K562 (cell line): ENCODE results near the gene ZNF195. TPM values are rescaled to one million over a fixed set of nuclear protein-coding genes. Genes with fewer than 3 reads are reported as not detected.

Source experiments
- ATAC-seq: fragments of 200-7000 bp; cut with Tn5 transposase; 3 replicates; pipeline ENCODE4 v1.9.1; 2020; ENCODE audit warnings: moderate library complexity
- BruUV-seq: library from RNA; stranded (reverse); fragments of 400-500 nt; replicated peaks from 2 replicates; lab custom pipeline; 2021; lab: Mats Ljungman, UMichigan
- CTCF ChIA-PET: fragments of 300-600 bp; formaldehyde crosslinking; extraction: SDS; loops from one replicate; lab custom pipeline; 2021; ENCODE audit warnings: low intra/inter-chr PET ratio; lab: Yijun Ruan, JAX
- POLR2A ChIA-PET: fragments of 300-600, 350-650 bp; sonication (Branson Sonifier 250); formaldehyde crosslinking; extraction: SDS; loops from one replicate; lab custom pipeline; 2021; ENCODE audit warnings: antibody characterized with exemption, inconsistent platforms; lab: Yijun Ruan, JAX
- DNase-seq, 4 experiments: peaks; one replicate each; pipeline versions ENCODE4 v3.0.0 to v3.0.0-alpha.2; 2011 to 2018; ENCODE audit warnings: low spot score in 3 of 4, mixed read lengths in 3 of 4; ENCODE audit errors: extremely low read depth in 1 of 4
- FAIRE-seq: peaks from 2 replicates; lab custom pipeline; 2011; peaks lifted over from hg19 to GRCh38; lab: Jason Lieb, UNC
- H2AFZ ChIP-seq: 2 replicates; pipeline ENCODE4 v1.6.0; 2011; ENCODE audit warnings: low read depth, low read length, control low read depth, inconsistent platforms
- H3K27ac ChIP-seq: fragments of 200-600 bp; 3 replicates; pipeline ENCODE4 v1.8.0; 2011; ENCODE audit warnings: low read depth, mild to moderate bottlenecking, control low read depth, inconsistent platforms, low read length, moderate library complexity, mixed read lengths; ENCODE audit errors: extremely low read depth
- H3K27me3 ChIP-seq, 2 experiments: fragments of 300-600 bp in 1 of 2; 2 replicates in 1 of 2; 3 replicates in 1 of 2; pipeline versions ENCODE4 v1.6.0 to v1.8.0; 2011; ENCODE audit warnings: inconsistent platforms in 2 of 2, low read length in 2 of 2, mild to moderate bottlenecking in 1 of 2, mixed read lengths in 1 of 2, moderate library complexity in 1 of 2; ENCODE audit not compliant: control insufficient read depth in 2 of 2, insufficient read depth in 2 of 2
- H3K36me3 ChIP-seq: fragments of 300-600 bp; 3 replicates; pipeline ENCODE4 v1.8.0; 2011; ENCODE audit warnings: mild to moderate bottlenecking, low read length, inconsistent platforms; ENCODE audit not compliant: control insufficient read depth, insufficient read depth
- H3K4me1 ChIP-seq, 2 experiments: fragments of 200-600 bp in 1 of 2; replicated peaks in 1 of 2; 2 replicates in 1 of 2; 3 replicates in 1 of 2; pipeline versions ENCODE4 v1.5.1 to v1.8.0; 2011; ENCODE audit warnings: inconsistent platforms in 2 of 2, low read length in 2 of 2, mild to moderate bottlenecking in 1 of 2, mixed read lengths in 1 of 2, moderate library complexity in 1 of 2; ENCODE audit not compliant: control insufficient read depth in 2 of 2, insufficient read depth in 2 of 2
- H3K4me2 ChIP-seq: 2 replicates; pipeline ENCODE4 v1.6.1; 2011; ENCODE audit warnings: low read length, control low read depth, inconsistent platforms, mixed read lengths; ENCODE audit not compliant: insufficient read depth
- H3K4me3 ChIP-seq: fragments of 200-600 bp; sonication (generic), shearing (Covaris generic); 2 replicates; pipeline ENCODE4 v1.5.1; 2016; ENCODE audit warnings: control low read depth, inconsistent platforms
- H3K79me2 ChIP-seq: fragments of 200-600 bp; 3 replicates; pipeline ENCODE4 v1.8.0; 2011; ENCODE audit warnings: low read length, inconsistent platforms; ENCODE audit not compliant: control insufficient read depth, insufficient read depth
- H3K9ac ChIP-seq, 2 experiments: 2 replicates each; pipeline versions ENCODE4 v1.6.0 to v1.6.1; 2011; ENCODE audit warnings: low read depth in 2 of 2, low read length in 2 of 2, control low read depth in 1 of 2, inconsistent platforms in 1 of 2, mild to moderate bottlenecking in 1 of 2, mixed read lengths in 1 of 2; ENCODE audit not compliant: insufficient read depth in 1 of 2
- H3K9me1 ChIP-seq: one replicate; pipeline ENCODE4 v1.6.0; 2011; ENCODE audit warnings: inconsistent platforms, mild to moderate bottlenecking, low read length, moderate library complexity; ENCODE audit not compliant: control insufficient read depth, insufficient read depth
- H3K9me3 ChIP-seq: replicated peaks from 2 replicates; pipeline ENCODE4 v1.5.1; 2011; ENCODE audit warnings: low read depth, low read length, inconsistent platforms; ENCODE audit not compliant: control insufficient read depth, insufficient read depth
- H4K20me1 ChIP-seq: replicated peaks from 2 replicates; pipeline ENCODE4 v1.6.1; 2011; ENCODE audit warnings: low read length, inconsistent platforms, mixed read lengths; ENCODE audit not compliant: control insufficient read depth, insufficient read depth
- CEBPB ChIP-seq: fragments of 450-650 bp; IDR thresholded peaks from 2 replicates; pipeline ENCODE4 v1.6.1; 2016; ENCODE audit warnings: missing genetic modification characterization, missing compliant biosample characterization
- CUX1 ChIP-seq: fragments of 200-800 bp; sonication (Bioruptor generic); IDR thresholded peaks from 2 replicates; pipeline ENCODE4 v1.6.1; 2016; ENCODE audit warnings: missing genetic modification characterization, missing compliant biosample characterization
- MAFF ChIP-seq: IDR thresholded peaks from 2 replicates; pipeline ENCODE4 v1.6.1; 2012; ENCODE audit warnings: low read length, improper control_type of control experiment
- POLR2H ChIP-seq: IDR thresholded peaks from 2 replicates; pipeline ENCODE4 v1.6.1; 2016; ENCODE audit warnings: missing genetic modification characterization, low read depth, mild to moderate bottlenecking, control low read depth, missing compliant biosample characterization, moderate library complexity
- TCF7L2 ChIP-seq: fragments of 150-350 bp; IDR thresholded peaks from 2 replicates; pipeline ENCODE4 v1.6.1; 2016; ENCODE audit warnings: low read depth, mild to moderate bottlenecking, low read length, moderate library complexity
- TCFL5 ChIP-seq: fragments of 250-450 bp; sonication (Bioruptor Pico); conservative IDR thresholded peaks from 2 replicates; pipeline ENCODE4 v1.6.1; 2021; ENCODE audit warnings: mild to moderate bottlenecking, moderate library complexity, matching md5 sums
- ZNF133 ChIP-seq: fragments of 250-450 bp; sonication (Bioruptor Pico); IDR thresholded peaks from 2 replicates; pipeline ENCODE4 v1.4.0; 2020; ENCODE audit warnings: mild to moderate bottlenecking
- ZNF277 ChIP-seq: fragments of 250-450 bp; sonication (Bioruptor Pico); IDR thresholded peaks from 2 replicates; pipeline ENCODE4 v1.8.0; 2022; ENCODE audit warnings: inconsistent platforms, mild to moderate bottlenecking, moderate library complexity, borderline replicate concordance
- ZNF507 ChIP-seq: conservative IDR thresholded peaks from 2 replicates; pipeline ENCODE4 v1.6.1; 2017; ENCODE audit warnings: missing genetic modification characterization, missing compliant biosample characterization
- WGBS: fragments of 100-300 bp; shearing (Covaris generic); methylation state at CpG from one replicate; pipeline ENCODE4 v1.1.6; 2016; ENCODE audit warnings: low coverage, mixed read lengths; ENCODE audit not compliant: insufficient coverage; ENCODE audit errors: missing lambda C conversion rate; 5-methylcytosine and 5-hydroxymethylcytosine counted together
- in situ Hi-C: fragments of 300-500 bp; cut with MboI; formaldehyde crosslinking; loops from 4 replicates; pipeline ENCODE4 v1.15.0; 2018; ENCODE audit warnings: inconsistent platforms, mixed read lengths
- intact Hi-C: fragments of 100-400 bp; cut with micrococcal nuclease; formaldehyde crosslinking; loops from 2 replicates; pipeline ENCODE4 v1.14.2; 2022
- polyA plus RNA-seq, 8 experiments: library from polyadenylated mRNA; depleted of rRNA in 4 of 8; stranded (reverse) in 5 of 8; unstranded in 3 of 8; fragments of >200 nt; fragmentation: Nextera tagmentation in 2 of 8; fragmentation: Illumina TruSeq in 1 of 8; extraction: Ambion mirVana in 2 of 8; extraction: Trizol in 1 of 8; gene quantifications; 2 replicates each; pipeline versions ENCODE4 v1.2.1 to v1.2.3, GENCODE V29; 2011 to 2014; ENCODE audit warnings: inconsistent platforms in 1 of 8, missing spikeins in 1 of 8
- total RNA-seq, 7 experiments: library from RNA; depleted of rRNA in 6 of 7; stranded (reverse); fragments of >200 nt in 6 of 7; fragmentation: Illumina TruSeq in 2 of 7; extraction: Trizol in 2 of 7; gene quantifications; 2 replicates each; pipeline versions ENCODE4 v1.2.1 to v1.2.3, GENCODE V29; 2011 to 2021; ENCODE audit warnings: low replicate concordance in 1 of 7

Gene ZNF195
- total and polyA plus RNA-seq, 9 of the 15 experiments (the other 6 are each of a cell fraction or from before 2014, with no cell fraction given), result 42.1 to 75.5 (median 60.4) TPM

GRCh38 chr11:3342709-3343108 is 36.2 kb downstream of the ZNF195 start:
- no peak overlapping the region for H3K27ac ChIP-seq
- in situ Hi-C loops, result no loop called here
- intact Hi-C loops, result no loop called here
- DNase-seq (no peak), ATAC-seq (no peak), FAIRE-seq (no peak)
- no peak overlapping the region for H2AFZ ChIP-seq
- BruUV-seq, result no TSS peak
- no peaks in the 10 kb centered on the region for H3K36me3 ChIP-seq
- ChIA-PET CTCF (interaction anchor here (1.3 kb wide), 1 partner anchor 66 kb away, joined by 6 read pairs; no protein-coding TSS in a partner anchor), POLR2A (no interaction called here)
- 28% methylated on average over 2 of the region's 2 CpGs for WGBS
- no peaks in the 10 kb centered on the region for H4K20me1 ChIP-seq
- no peak overlapping the region for H3K4me2 ChIP-seq
- H3K9me1 ChIP-seq, result no peaks in the 10 kb centered on the region
- H3K9me3 ChIP-seq, result peaks cover 4% of the 10 kb centered on the region; the same call in 1 of the 2 replicates
- peaks cover 9 to 43% of the 10 kb centered on the region in 2 experiments for H3K4me1 ChIP-seq
- H3K27me3 ChIP-seq, result no peaks in the 10 kb centered on the region
- H3K4me3 ChIP-seq, result no peak overlapping the region
- H3K79me2 ChIP-seq, result no peaks in the 10 kb centered on the region
- H3K9ac ChIP-seq, result no peak overlapping the region
- TF ChIP-seq ZNF277 (CRISPR knock-in tag), result no peak
- TF ChIP-seq TCF7L2, result no peak
- TF ChIP-seq MAFF, result no peak
- TF ChIP-seq TCFL5 (CRISPR knock-in tag), result no peak
- no peak for TF ChIP-seq ZNF133 (CRISPR knock-in tag)
- no peak for TF ChIP-seq ZNF507 (tag)
- no peak for TF ChIP-seq CEBPB
- TF ChIP-seq POLR2H, result no peak
- no peak for TF ChIP-seq CUX1 (CRISPR knock-in tag)
